NCI-H1105 (cell line): Measurements from ENCODE around the gene SMPD3.
A peak's percentile ranks its signal among the peaks of the same experiment; 100 is the strongest.

Experiments used
- DNase-seq: peaks from one replicate; lab custom pipeline; 2025; lab: John Stamatoyannopoulos, UW

Gene SMPD3

GRCh38 chr16:68331879-68332410, 116.4 kb downstream of the SMPD3 start:
- DNase-seq, result no peak

- no peak for DNase-seq
Measured at GRCh38 chr16:68328860-68329390, 119.4 kb downstream of the SMPD3 start.

- peak; percentile 62 for DNase-seq
Measured at GRCh38 chr16:68328151-68328859, 120.0 kb downstream of the SMPD3 start.

- DNase-seq, result no peak
Measured at GRCh38 chr16:68324780-68325357, 123.4 kb downstream of the SMPD3 start.

GRCh38 chr16:68324336-68324735, 124.0 kb downstream of the SMPD3 start:
- DNase-seq, result no peak

GRCh38 chr16:68319185-68319908, 129.0 kb downstream of the SMPD3 start:
- DNase-seq, result no peak

- DNase-seq, result no peak
Measured at GRCh38 chr16:68313116-68313515, 135.2 kb downstream of the SMPD3 start.

- DNase-seq, result peak; percentile 72
Measured at GRCh38 chr16:68310774-68311511, 137.4 kb downstream of the SMPD3 start, which contains the start of the genes PRMT7 and SLC7A6OS. Gene PRMT7, plus strand, starts transcription at chr16:68311019. Its CDS starts 4,961 bp downstream, at chr16:68315980. Gene SLC7A6OS, minus strand, starts transcription at chr16:68310946. Its CDS starts 20 bp downstream, at chr16:68310926.

GRCh38 chr16:68310437-68310773, 137.9 kb downstream of the SMPD3 start:
- no peak for DNase-seq

- no peak for DNase-seq
Measured at GRCh38 chr16:68309799-68310198, 138.5 kb downstream of the SMPD3 start.
